ENCODE results near the gene TMEM139.

TMEM139 gene

DNA sequence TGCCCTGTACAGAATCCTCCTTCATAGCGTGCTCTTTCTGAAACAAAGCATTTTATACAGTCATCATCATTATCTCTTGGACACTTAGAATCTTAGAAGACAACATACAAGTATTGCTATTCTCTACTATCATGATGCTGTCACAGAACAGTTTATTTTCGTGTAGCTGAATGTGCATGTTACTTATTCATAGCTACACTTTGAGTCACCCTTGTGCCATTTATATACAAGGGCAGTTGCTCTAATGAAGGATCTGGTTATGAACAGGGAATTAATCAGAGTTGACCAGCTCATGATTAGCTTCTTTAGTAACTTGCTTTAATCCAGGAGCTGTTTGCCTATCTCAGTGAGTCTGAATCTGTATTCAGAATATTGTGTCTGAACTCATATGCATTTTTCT, 14.6 kb downstream of the TMEM139 start:
- no peaks in the 10 kb centered on the region for H3K9me3 ChIP-seq
- no peak overlapping the region for H3K27ac ChIP-seq
- H3K9ac ChIP-seq, result no peak overlapping the region
- H3K36me3 ChIP-seq, result peaks cover 99% of the 10 kb centered on the region
- H4K20me1 ChIP-seq, result peaks cover 67% of the 10 kb centered on the region
- no peak for TF ChIP-seq Cebpa-rat (IDR thresholded peaks at IDR 0.05)
- peaks cover 37% of the 10 kb centered on the region for H3K4me1 ChIP-seq
- no peak overlapping the region for H3K4me3 ChIP-seq
- no peak overlapping the region for H3K4me2 ChIP-seq
- H3K27me3 ChIP-seq, result no peaks in the 10 kb centered on the region

DNA sequence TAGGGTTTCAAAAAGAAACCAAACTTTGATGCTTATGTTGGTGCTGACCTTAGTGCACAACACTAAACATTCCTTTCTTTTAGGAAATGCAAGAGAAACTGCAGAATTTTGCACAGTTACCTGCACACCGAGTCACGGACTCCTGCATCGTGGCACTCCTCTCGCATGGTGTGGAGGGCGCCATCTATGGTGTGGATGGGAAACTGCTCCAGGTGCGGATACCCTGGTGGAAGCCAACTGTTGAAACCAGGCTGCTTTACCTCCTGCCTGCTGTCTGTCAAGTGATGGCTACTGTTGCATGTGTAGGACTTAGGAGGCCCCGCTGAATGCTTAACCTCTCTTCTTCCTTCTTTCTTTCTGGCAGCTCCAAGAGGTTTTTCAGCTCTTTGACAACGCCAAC, 15.1 kb downstream of the TMEM139 start:
- peaks cover 99% of the 10 kb centered on the region for H3K36me3 ChIP-seq
- peaks cover 37% of the 10 kb centered on the region for H3K4me1 ChIP-seq
- H3K27ac ChIP-seq, result peak overlapping the region; percentile 18; the same call in 1 of the 2 replicates
- H3K9ac ChIP-seq, result no peak overlapping the region
- no peak for TF ChIP-seq Cebpa-rat (IDR thresholded peaks at IDR 0.05)
- H3K4me3 ChIP-seq, result no peak overlapping the region
- 0 out of 2 replicates have a peak overlapping the region, but pooled peaks have one; percentile 8 for H3K4me2 ChIP-seq
- peaks cover 67% of the 10 kb centered on the region for H4K20me1 ChIP-seq
- H3K27me3 ChIP-seq, result no peaks in the 10 kb centered on the region
- H3K9me3 ChIP-seq, result no peaks in the 10 kb centered on the region

DNA sequence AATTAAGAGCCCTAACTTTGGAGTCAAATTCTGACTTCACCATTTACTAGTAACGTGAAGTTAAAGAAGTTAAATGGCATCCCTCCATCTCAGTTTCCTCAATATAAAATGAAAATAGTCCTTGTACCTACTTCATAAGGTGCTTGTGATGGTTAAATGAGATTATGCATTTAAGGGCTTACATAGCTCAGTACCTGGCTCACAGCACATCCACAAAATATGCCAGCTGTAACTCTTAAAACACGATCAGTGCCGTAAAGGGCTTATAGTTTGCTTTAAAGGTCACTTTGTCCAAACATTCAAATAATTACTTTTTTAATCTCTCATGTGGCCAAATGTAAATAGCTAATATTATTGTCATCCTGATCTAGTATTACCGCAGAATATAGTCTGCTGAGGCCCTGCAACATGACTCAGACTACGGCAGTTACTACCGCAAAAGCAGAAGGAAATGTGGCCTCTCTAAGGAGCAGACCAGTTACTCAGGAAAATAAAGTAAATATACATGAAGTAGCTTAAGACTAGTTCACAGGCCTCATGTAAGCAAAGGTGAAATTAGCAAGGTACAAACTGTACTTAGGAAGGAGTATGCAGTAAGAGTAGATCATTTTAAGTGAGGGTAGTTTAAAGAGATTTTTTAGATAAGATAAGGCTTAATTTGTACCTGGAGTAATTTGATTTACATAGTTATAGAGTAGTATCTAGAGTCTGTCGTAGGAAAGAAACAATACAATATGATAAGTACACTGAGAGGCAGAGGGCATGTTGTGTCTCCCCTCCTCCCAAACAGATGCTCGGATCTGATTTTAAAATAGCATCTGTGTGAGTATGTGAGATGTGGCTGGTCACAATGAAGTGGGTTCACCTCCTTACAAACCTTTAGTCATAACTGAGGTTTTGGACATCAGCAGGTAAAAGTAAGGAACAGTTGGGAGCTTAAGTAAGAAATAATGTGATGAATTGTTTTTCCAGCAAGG, 16.5 kb downstream of the TMEM139 start:
- Histone ChIP-seq H3K9me3 (no peaks in the 10 kb centered on the region), H3K4me3 (no peak overlapping the region), H3K27ac (peak overlapping the region; percentile 3; the same call in 1 of the 2 replicates), H3K4me2 (peak overlapping the region; percentile 15; the same call in 1 of the 2 replicates), H3K36me3 (peaks cover 99% of the 10 kb centered on the region), H3K4me1 (peaks cover 28% of the 10 kb centered on the region), H3K27me3 (no peaks in the 10 kb centered on the region), H4K20me1 (peaks cover 62% of the 10 kb centered on the region), H3K9ac (no peak overlapping the region)
- TF ChIP-seq Cebpa-rat (IDR thresholded peaks at IDR 0.05), result no peak

DNA sequence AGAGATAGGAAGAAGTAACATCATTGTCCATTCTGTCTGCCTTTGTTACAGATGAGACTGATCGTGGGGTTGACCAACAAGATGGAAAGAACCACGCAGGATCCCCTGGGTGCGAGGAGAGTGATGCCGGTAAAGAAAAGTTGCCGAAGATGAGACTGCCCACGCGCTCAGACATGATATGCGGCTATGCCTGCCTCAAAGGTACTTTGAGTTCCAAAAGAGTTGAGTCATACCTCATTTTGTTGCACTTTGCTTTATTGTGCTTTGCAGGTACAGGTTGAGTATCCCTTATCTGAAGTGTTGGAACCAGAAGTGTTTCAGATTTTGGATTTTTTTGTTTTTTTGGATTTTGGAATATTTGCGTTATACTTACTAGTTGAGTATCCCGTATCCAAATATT, 19.0 kb downstream of the TMEM139 start:
- no peak for TF ChIP-seq Cebpa-rat (IDR thresholded peaks at IDR 0.05)
- Histone ChIP-seq H3K27ac (no peak overlapping the region), H3K27me3 (no peaks in the 10 kb centered on the region), H3K4me3 (no peak overlapping the region), H3K36me3 (peaks cover 99% of the 10 kb centered on the region), H3K4me2 (no peak overlapping the region), H3K9ac (no peak overlapping the region), H3K9me3 (0 out of 2 replicates have a peak, but pooled peaks cover 3% of the 10 kb centered on the region), H3K4me1 (peaks cover 19% of the 10 kb centered on the region), H4K20me1 (peaks cover 41% of the 10 kb centered on the region)

DNA sequence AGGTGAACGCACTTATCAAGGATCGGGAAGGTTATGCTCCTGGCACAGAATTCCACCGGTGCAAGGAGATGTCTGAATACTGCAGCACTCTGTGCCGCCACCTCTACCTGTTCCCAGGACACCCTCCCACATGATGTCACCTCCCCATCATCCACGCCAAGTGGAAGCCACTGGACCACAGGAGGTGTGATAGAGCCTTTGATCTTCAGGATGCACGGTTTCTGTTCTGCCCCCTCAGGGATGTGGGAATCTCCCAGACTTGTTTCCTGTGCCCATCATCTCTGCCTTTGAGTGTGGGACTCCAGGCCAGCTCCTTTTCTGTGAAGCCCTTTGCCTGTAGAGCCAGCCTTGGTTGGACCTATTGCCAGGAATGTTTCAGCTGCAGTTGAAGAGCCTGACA, 20.2 kb downstream of the TMEM139 start:
- Histone ChIP-seq H3K9me3 (0 out of 2 replicates have a peak, but pooled peaks cover 3% of the 10 kb centered on the region), H3K36me3 (peaks cover 98% of the 10 kb centered on the region), H3K4me3 (no peak overlapping the region), H3K27ac (no peak overlapping the region), H3K4me1 (peaks cover 20% of the 10 kb centered on the region), H3K27me3 (no peaks in the 10 kb centered on the region), H4K20me1 (peaks cover 29% of the 10 kb centered on the region), H3K9ac (no peak overlapping the region), H3K4me2 (no peak overlapping the region)
- TF ChIP-seq Cebpa-rat (IDR thresholded peaks at IDR 0.05), result no peak

DNA sequence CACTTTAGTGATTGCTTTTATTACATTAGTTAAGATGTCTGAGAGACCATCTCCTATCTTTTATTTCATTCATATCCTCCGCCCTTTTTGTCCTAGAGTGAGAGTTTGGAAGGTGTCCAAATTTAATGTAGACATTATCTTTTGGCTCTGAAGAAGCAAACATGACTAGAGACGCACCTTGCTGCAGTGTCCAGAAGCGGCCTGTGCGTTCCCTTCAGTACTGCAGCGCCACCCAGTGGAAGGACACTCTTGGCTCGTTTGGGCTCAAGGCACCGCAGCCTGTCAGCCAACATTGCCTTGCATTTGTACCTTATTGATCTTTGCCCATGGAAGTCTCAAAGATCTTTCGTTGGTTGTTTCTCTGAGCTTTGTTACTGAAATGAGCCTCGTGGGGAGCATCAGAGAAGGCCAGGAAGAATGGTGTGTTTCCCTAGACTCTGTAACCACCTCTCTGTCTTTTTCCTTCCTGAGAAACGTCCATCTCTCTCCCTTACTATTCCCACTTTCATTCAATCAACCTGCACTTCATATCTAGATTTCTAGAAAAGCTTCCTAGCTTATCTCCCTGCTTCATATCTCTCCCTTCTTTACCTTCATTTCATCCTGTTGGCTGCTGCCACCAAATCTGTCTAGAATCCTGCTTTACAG, 20.8 kb downstream of the TMEM139 start:
- Histone ChIP-seq H4K20me1 (peaks cover 23% of the 10 kb centered on the region), H3K27me3 (no peaks in the 10 kb centered on the region), H3K36me3 (peaks cover 95% of the 10 kb centered on the region), H3K9me3 (0 out of 2 replicates have a peak, but pooled peaks cover 3% of the 10 kb centered on the region), H3K4me3 (no peak overlapping the region), H3K4me1 (peaks cover 20% of the 10 kb centered on the region), H3K9ac (no peak overlapping the region), H3K27ac (no peak overlapping the region), H3K4me2 (no peak overlapping the region)
- TF ChIP-seq Cebpa-rat (IDR thresholded peaks at IDR 0.05), result no peak

DNA sequence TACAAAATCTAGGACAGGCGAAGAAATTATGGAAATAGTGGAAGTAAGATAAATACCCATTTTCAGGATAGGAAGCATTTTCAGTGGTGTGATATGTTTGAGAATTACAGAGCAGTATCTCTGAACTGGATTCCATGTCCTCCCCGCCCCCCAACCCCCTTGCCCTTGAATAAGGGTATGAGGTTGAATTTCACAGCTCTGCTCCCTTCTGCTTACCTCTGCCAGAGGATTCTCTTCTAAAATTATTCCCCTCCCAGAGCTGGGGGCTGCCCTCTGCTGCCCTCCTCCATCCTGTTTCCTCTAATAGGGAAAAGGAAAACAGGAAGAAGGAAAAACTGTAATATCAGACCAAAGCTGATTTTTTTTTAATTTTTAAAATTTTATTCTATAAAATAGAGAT, 23.9 kb downstream of the TMEM139 start:
- Histone ChIP-seq H3K36me3 (peaks cover 71% of the 10 kb centered on the region), H3K27me3 (no peaks in the 10 kb centered on the region), H3K27ac (0 out of 2 replicates have a peak overlapping the region, but pooled peaks have one; percentile 13)

DNA sequence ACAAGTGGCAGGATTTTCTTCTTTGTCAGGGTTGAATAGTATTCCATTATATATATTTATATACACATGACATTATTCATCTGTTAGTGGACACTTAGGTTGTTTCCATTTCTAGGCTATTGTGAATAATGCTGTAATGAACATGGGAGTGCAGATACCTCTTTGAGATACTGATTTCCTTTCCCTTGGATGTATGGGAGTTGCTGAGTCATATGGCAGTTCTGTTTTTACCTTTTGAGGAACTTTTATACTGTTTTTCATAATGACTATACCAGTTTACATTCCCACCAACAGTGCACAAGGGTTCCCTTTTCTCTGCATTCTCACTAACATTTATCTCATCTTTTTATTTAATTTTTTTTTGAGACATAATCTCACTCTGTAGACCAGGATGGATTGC, 29.4 kb downstream of the TMEM139 start:
- 0 out of 2 replicates have a peak, but pooled peaks cover 6% of the 10 kb centered on the region for H3K9me3 ChIP-seq
- no peaks in the 10 kb centered on the region for H4K20me1 ChIP-seq
- H3K27me3 ChIP-seq, result no peaks in the 10 kb centered on the region
- H3K4me1 ChIP-seq, result peaks cover 24% of the 10 kb centered on the region
- H3K9ac ChIP-seq, result no peak overlapping the region
- H3K36me3 ChIP-seq, result peaks cover 16% of the 10 kb centered on the region
- no peak overlapping the region for H3K4me3 ChIP-seq
- TF ChIP-seq Cebpa-rat (IDR thresholded peaks at IDR 0.05), result no peak
- H3K4me2 ChIP-seq, result no peak overlapping the region
- no peak overlapping the region for H3K27ac ChIP-seq

More for the DNA sequence above, 23.9 kb downstream of the TMEM139 start:
- peaks cover 18% of the 10 kb centered on the region for H4K20me1 ChIP-seq
- H3K4me3 ChIP-seq, result no peak overlapping the region
- H3K4me2 ChIP-seq, result no peak overlapping the region
- peaks cover 24% of the 10 kb centered on the region for H3K4me1 ChIP-seq
- TF ChIP-seq Cebpa-rat (IDR thresholded peaks at IDR 0.05), result no peak
- H3K9me3 ChIP-seq, result 0 out of 2 replicates have a peak, but pooled peaks cover 9% of the 10 kb centered on the region
- no peak overlapping the region for H3K9ac ChIP-seq

DNA sequence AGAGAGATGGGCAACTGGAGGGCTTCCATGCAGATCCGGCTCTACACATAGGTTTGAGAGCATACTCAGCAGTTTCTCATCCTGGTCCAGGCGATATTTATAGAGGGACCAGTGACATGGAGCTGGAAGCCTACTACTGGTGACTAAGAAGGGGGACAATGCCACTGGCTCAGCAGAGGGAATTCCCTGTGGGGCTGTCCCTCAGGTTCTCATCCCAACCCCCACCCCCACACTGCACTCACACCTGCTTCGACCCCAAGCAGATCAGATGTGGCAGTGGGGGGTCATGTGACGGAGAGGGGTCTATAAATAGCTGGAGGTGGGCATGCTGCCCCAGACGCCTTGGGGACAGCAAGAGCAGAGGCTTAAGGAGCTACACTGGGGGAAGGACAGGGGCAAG, 31.0 kb downstream of the TMEM139 start, which contains the start of gene CLCN1:
CLCN1 (plus strand) TSS at position 336 of the 400 bp plus-strand sequence. CDS start 102 bp downstream, outside the sequence.
- H3K9ac ChIP-seq, result no peak within 1 kb of the TSS
- H3K9me3 ChIP-seq, result 0 out of 2 replicates have a peak, but pooled peaks cover 6% of the 10 kb centered on the region
- H3K4me3 ChIP-seq, result no peak within 1 kb of the TSS
- H3K36me3 ChIP-seq, result 0 out of 2 replicates have a peak, but pooled peaks cover 5% of the 10 kb centered on the region
- no peak for TF ChIP-seq Cebpa-rat (IDR thresholded peaks at IDR 0.05)
- no peak within 1 kb of the TSS for H3K4me2 ChIP-seq
- H3K27ac ChIP-seq, result no peak within 1 kb of the TSS
- H4K20me1 ChIP-seq, result no peaks in the 10 kb centered on the region
- H3K4me1 ChIP-seq, result peaks cover 15% of the 10 kb centered on the region
- no peaks in the 10 kb centered on the region for H3K27me3 ChIP-seq

All from BLaER1 (cell line).